NOMO-1 treated with dmso at 0.1 percent for 144 hours (cell line): Measurements from ENCODE around the gene ERMARD.
A peak's percentile ranks its signal among the peaks of the same experiment; 100 is the strongest.

Source experiments
- DNase-seq: peaks from one replicate; lab custom pipeline; 2025; ENCODE audit not compliant: unreplicated experiment; lab: John Stamatoyannopoulos, UW

ERMARD gene

GRCh38 chr6:169783401-169783800 lies 32.0 kb downstream of the ERMARD start:
- no peak for DNase-seq

DNA sequence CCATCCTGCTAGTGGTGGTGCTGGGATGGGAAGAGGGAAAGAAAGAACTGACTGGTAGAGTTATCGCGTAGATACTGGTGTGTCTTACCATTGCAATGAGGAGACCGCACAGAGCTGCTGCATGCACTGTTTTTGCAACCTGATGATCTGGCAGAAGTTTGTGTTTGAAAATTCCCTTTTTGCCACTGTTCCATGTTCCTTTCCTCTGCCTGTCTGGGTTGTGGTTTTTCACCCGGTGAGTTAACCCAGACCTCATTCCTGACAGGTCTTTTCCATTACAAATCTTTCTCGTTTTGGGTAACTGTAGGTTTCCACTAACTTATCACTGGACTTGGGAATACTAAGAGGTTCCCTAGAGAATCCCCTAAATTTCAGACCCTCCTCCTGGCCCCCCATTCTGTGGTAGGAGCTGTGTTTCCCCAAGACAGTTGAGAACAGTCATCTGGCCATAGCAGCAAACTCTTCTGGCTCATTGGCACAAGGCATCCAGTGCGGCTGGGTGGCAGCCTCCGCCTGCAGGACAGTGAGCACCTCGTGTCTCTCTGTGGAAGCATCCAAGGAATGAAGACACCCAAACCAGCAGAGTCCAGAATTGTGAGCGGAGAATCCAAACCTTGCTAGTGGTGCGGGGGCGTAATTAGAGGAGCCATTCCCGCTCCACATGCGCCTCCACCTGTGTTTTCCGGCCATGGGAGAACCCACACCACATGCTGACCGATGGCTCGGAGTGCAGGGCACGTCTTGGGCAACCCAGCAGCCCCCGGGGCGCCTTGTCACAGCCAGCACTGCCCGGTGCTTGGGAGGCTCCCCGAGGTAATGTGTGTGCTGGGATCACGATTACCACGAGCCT lies 32.8 kb downstream of the ERMARD start:
- DNase-seq: no peak

- DNase-seq: no peak
Measured at GRCh38 chr6:169784821-169785340, 33.5 kb downstream of the ERMARD start.

DNA sequence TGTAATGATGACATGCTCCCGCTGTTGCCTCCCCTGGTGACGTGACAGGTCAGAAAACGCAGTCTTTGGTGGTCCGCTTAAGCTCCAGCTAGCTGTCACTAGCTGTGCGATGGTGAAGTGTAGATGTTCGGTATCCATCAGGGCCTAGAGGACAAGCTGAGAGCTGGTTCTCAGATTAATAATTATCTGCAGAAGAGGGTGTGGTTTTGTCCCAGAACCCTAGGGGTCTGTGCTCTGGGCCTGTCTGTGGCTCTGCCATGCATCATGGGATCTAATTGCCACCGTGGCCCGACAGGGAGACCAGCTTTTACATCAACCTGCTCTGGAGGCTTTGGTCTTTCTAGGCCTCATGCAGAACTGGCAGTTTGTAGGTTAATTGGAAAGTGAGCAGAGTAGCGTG lies 34.1 kb downstream of the ERMARD start:
- DNase-seq: no peak

DNA sequence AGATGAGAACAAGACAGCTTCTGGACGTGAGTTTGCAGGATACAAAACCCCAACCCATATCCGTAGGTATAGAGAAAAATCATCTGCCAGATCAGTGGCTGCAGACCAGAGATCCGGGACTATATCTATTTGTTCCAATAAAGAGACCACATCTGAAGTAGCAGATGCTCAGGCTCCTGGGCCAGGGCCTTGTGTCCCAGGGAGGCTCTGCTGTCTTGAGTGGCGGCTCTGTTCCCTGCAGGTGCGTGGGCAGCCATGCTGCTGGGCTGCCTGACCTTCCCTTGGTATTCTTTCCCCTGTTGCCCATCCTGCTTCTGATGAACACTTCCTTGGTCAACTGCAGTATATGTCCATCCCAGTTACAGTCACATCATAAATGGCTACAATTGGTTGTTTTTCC lies 34.9 kb downstream of the ERMARD start:
- no peak for DNase-seq

DNA sequence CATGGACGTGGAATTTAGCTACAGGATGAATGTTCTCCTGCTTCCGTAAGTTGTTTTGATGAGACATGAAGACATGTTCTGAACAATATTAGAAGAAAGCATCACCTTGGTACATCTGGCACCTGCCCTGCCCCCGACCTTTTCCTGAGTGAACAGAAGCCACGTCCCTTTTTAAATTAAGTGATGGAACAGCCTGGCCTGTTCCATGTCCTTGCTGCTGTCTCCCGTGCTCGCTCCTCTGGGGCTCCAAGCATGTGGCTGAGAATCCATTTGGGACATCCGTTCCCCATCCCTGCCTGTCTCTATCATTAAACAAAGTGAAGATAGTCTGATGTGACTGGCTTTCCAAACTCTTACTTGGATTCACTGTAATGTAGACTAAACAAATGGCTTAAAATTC lies 36.4 kb downstream of the ERMARD start:
- no peak for DNase-seq

GRCh38 chr6:169788809-169789145 lies 37.4 kb downstream of the ERMARD start:
- no peak for DNase-seq

GRCh38 chr6:169789146-169789943 lies 37.9 kb downstream of the ERMARD start:
- DNase-seq: no peak

GRCh38 chr6:169789944-169790927 lies 38.8 kb downstream of the ERMARD start:
- DNase-seq: peak; percentile 77

DNA sequence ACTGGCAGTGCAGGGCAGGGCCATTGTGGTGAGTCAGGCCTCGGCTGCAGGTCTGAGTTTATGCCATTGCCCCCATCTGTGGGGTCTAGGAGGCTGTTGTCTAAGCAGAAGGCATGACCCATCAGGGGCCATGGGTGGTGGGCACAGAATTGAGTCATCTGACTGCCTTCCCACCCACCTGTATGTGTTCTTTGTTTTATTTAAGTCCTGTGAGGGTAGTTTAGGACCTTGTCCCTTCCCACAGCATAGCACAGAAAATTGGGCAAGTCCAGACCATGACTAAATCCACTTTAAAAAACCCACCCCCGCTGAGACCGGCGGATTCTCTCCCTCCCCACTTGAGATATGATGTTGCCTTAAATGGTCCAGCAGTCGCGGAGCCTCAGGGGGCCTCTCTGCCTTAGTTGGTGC lies 40.3 kb downstream of the ERMARD start:
- DNase-seq: no peak

- DNase-seq: no peak
Measured at GRCh38 chr6:169792306-169793015, 41.0 kb downstream of the ERMARD start.

GRCh38 chr6:169793408-169793807 lies 42.0 kb downstream of the ERMARD start:
- DNase-seq: no peak

DNA sequence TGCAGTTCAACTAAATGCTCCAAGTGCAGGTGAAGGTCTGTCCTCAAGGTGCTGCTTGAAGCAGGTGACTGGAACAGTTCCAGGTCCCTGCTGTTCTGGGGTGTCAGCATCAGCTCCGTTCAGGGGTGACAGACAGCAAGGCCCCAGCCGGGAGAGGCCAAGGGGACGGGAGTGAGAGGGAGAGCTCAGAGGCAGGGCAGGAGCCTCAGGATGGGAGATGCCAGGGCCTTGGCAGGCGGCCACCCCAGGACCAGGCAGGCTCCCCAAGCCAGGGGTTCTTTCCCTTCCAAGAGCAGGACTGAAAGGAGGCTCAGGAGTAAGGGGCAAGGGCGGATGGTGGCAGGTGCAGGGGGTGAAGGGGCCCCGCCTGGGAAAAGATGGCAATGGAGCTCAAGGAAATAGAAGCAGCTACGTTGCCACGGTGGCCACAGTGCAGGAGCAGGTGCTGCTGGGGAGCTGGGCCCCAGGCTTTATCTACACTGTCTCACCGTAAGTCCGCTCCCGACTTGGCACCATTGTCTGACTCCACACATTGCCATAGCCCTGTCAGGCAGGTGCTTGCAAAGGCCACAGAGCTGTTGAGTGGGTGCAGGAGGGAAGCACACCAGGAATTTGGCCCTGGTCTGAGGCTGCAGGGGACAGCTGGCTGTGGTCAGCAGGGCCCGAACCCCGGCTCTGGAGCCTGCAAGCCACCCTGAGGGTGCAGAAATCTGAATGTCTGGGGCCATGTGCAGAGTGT lies 43.1 kb downstream of the ERMARD start:
- DNase-seq: no peak

GRCh38 chr6:169795196-169795595 lies 43.8 kb downstream of the ERMARD start:
- peak; percentile 9 for DNase-seq

- no peak for DNase-seq
Measured at GRCh38 chr6:169798764-169799473, 47.5 kb downstream of the ERMARD start.

GRCh38 chr6:169799474-169799926 lies 48.1 kb downstream of the ERMARD start:
- DNase-seq: no peak

DNA sequence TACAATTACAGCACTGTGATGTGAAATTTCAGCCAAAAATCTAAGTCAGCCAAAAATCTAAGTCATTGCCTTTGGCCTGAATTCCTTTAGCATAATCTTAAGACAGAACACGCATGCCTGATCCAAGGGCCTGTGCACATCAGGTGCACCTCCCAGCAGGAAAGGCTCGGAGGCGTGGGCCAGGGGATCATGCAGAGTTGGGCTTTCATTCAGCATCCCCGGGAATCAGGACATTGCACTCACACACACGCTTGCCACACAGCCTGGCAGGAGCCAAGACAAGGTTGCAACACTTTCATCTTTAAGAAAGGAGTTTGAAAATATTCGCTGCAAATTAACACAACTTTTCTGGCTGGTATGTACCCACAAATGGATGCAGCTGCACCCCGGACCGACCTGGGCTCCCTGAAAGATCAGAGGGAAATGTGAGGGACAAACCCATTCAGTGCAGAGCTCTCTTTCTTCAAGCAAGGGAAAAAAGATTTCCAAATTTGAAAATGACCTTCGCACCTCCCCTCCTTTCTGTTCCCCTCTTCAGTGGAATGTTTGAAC lies 48.8 kb downstream of the ERMARD start:
- no peak for DNase-seq

DNA sequence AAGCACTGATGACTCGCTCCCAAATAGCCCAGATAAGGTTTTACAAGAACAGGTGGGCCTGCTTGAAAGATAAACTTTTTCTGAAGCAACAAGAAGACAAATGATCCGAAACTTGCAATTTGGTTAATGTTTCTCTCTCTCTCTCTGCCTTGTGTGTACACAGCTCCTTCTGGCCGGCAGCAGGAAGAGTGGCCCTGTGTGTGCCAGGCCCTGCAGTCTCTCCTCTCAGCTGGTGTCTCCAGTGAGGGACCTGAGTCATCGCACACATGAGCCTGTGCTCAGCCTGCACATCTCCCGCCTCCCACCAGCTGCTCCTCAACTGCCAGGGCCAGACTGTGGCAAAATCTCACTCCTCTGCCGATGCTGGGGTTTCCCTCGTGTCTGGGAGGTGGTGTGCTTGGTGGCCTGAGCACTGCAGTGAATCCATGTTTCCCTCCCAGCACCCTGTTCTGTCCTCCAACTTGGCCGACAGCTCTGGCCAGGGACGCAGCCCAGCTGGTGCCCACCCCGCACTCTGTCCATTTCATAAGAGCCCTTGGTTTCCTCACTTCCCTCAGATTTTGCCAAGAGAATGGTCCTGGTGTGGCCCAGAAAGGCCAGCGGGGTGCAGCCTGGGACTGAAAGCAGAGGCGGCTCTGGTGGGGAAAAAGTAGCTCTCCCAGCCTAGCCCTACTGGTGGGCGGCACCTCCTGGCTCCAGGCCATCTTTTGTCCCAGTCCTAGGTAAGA lies 49.4 kb downstream of the ERMARD start:
- DNase-seq: no peak
